K562 (cell line): ENCODE measurements around the gene GADD45GIP1.

Source experiments
- ARID3A ChIP-seq: IDR thresholded peaks from 2 replicates; pipeline ENCODE4 v1.6.1; 2012; ENCODE audit warnings: low read depth, low read length, improper control_type of control experiment, borderline replicate concordance
- CBX3 ChIP-seq, 2 experiments: IDR thresholded peaks; 1 replicate in 1 of 2; 2 replicates in 1 of 2; pipeline ENCODE4 v1.6.1; 2012; ENCODE audit warnings: inconsistent platforms in 2 of 2, low read length in 2 of 2, borderline replicate concordance in 1 of 2, control low read depth in 1 of 2
- CHD2 ChIP-seq: IDR thresholded peaks from 2 replicates; pipeline ENCODE4 v1.6.1; 2011; ENCODE audit warnings: low read depth, low read length
- CTCF ChIP-seq, 3 experiments: IDR thresholded peaks in 2 of 3; conservative IDR thresholded peaks in 1 of 3; 2 replicates each; pipeline ENCODE4 v1.5.1; 2011 to 2012; ENCODE audit warnings: low read length in 3 of 3, mild to moderate bottlenecking in 3 of 3, control low read depth in 2 of 3, improper control_type of control experiment in 1 of 3, inconsistent platforms in 1 of 3, low read depth in 1 of 3, mixed read lengths in 1 of 3, moderate library complexity in 1 of 3; ENCODE audit not compliant: insufficient read depth in 2 of 3
- EGR1 ChIP-seq: fragments of 450-650 bp; conservative IDR thresholded peaks from 2 replicates; pipeline ENCODE4 v1.6.1; 2017; ENCODE audit warnings: mild to moderate bottlenecking
- FOXA1 ChIP-seq: fragments of 450-650 bp; IDR thresholded peaks from 2 replicates; pipeline ENCODE4 v1.6.1; 2016; ENCODE audit warnings: mild to moderate bottlenecking, borderline replicate concordance
- HMGXB4 ChIP-seq: sonication (generic); formaldehyde crosslinking; IDR thresholded peaks from 2 replicates; pipeline ENCODE4 v1.8.1; 2023; ENCODE audit warnings: mild to moderate bottlenecking, missing genetic modification reagents
- NBN ChIP-seq: fragments of 450-650 bp; IDR thresholded peaks from 2 replicates; pipeline ENCODE4 v1.6.1; 2016; ENCODE audit warnings: low read depth, mild to moderate bottlenecking
- NFATC3 ChIP-seq: fragments of 450-650 bp; IDR thresholded peaks from 2 replicates; pipeline ENCODE4 v1.6.1; 2017; ENCODE audit warnings: mild to moderate bottlenecking
- PRDM10 ChIP-seq: fragments of 450-650 bp; IDR thresholded peaks from 2 replicates; pipeline ENCODE4 v1.6.1; 2018; ENCODE audit not compliant: partially characterized antibody
- SMARCA5 ChIP-seq: fragments of 450-650 bp; IDR thresholded peaks from 2 replicates; pipeline ENCODE4 v1.6.1; 2016
- USF2 ChIP-seq: sonication (generic); formaldehyde crosslinking; IDR thresholded peaks from 2 replicates; pipeline ENCODE4 v1.5.0; 2020; ENCODE audit warnings: missing genetic modification reagents
- ZNF354B ChIP-seq: fragments of 250-450 bp; sonication (Bioruptor Pico); IDR thresholded peaks from 2 replicates; pipeline ENCODE4 v1.4.0; 2020

GRCh38 chr19:12956446-12957388 is at the start of gene GADD45GIP1:
- TF ChIP-seq CBX3 (IDR thresholded peaks at IDR 0.05; ENCODE audit: borderline replicate concordance in 1 of 2, low read length in 2 of 2): no peak
- TF ChIP-seq NBN: no peak
- TF ChIP-seq CTCF (IDR thresholded peaks at IDR 0.05 in 2 of 3, conservative IDR thresholded peaks at IDR 0.05 in 1 of 3; ENCODE audit: insufficient read depth in 2 of 3, low read depth in 1 of 3, low read length in 3 of 3): no peak
- no peak; the same call in 1 of the 2 replicates for TF ChIP-seq SMARCA5
- no peak for TF ChIP-seq CHD2
- no peak for TF ChIP-seq FOXA1
- no peak for TF ChIP-seq ZNF354B
- TF ChIP-seq HMGXB4 (CRISPR knock-in tag): no peak; the same call in 1 of the 2 replicates
- TF ChIP-seq PRDM10: peak; percentile 79
- TF ChIP-seq EGR1: peak; percentile 19; the same call in 1 of the 2 replicates
- no peak for TF ChIP-seq USF2 (CRISPR knock-in tag)
- TF ChIP-seq ARID3A: no peak
- TF ChIP-seq NFATC3: no peak
